Activated CD4-positive, CD25-positive, alpha-beta regulatory T cell treated with anti-CD3 and anti-CD28 coated beads, Interleukin-2, amount 50 U/mL, for 72 hours (primary cell): ENCODE results near the gene GNPTG.

ENCODE experiments used
- DNase-seq: peaks from one replicate; pipeline ENCODE4 v3.0.0; 2021

GNPTG gene

GRCh38 chr16:1375741-1376410 is 24.1 kb downstream of the GNPTG start:
- DNase-seq: no peak

GRCh38 chr16:1377406-1378010 is 25.8 kb downstream of the GNPTG start:
- DNase-seq: no peak

- no peak for DNase-seq
These were observed 26.5 kb downstream of the GNPTG start for GRCh38 chr16:1378087-1378803.

GRCh38 chr16:1378804-1379303 is 27.1 kb downstream of the GNPTG start:
- DNase-seq: peak; percentile 79

GRCh38 chr16:1379304-1380076 is 27.8 kb downstream of the GNPTG start:
- peak; percentile 77 for DNase-seq

- DNase-seq: no peak
These were observed 28.5 kb downstream of the GNPTG start for GRCh38 chr16:1380195-1380594.

GRCh38 chr16:1381612-1382406 is 30.1 kb downstream of the GNPTG start:
- DNase-seq: no peak

GRCh38 chr16:1383556-1383955 is 31.8 kb downstream of the GNPTG start:
- DNase-seq: no peak

- DNase-seq: no peak
These were observed 33.5 kb downstream of the GNPTG start for GRCh38 chr16:1385232-1385631.

GRCh38 chr16:1387331-1387730 is 35.6 kb downstream of the GNPTG start:
- no peak for DNase-seq

GRCh38 chr16:1389762-1390161 is 38.0 kb downstream of the GNPTG start:
- DNase-seq: no peak

- DNase-seq: no peak
These were observed 38.6 kb downstream of the GNPTG start for GRCh38 chr16:1390239-1390779.

- DNase-seq: no peak
These were observed 41.1 kb downstream of the GNPTG start for GRCh38 chr16:1392826-1393225.

- DNase-seq: no peak
These were observed 42.0 kb downstream of the GNPTG start for GRCh38 chr16:1393613-1394176.

GRCh38 chr16:1394367-1394951 is 42.7 kb downstream of the GNPTG start:
- DNase-seq: no peak

- no peak for DNase-seq
These were observed 43.8 kb downstream of the GNPTG start for GRCh38 chr16:1395444-1396031.

- DNase-seq: no peak
These were observed 46.0 kb downstream of the GNPTG start for GRCh38 chr16:1397779-1398178.

- no peak for DNase-seq
These were observed 46.6 kb downstream of the GNPTG start for GRCh38 chr16:1398351-1398750.

- DNase-seq: no peak
These were observed 47.3 kb downstream of the GNPTG start for GRCh38 chr16:1398826-1399581.
